ENCODE results near the gene MOSPD2. TPM values are rescaled to one million over a fixed set of nuclear protein-coding genes. Genes with fewer than 3 reads are reported as not detected.

The MOSPD2 gene
- 7.8 and 9.9 TPM in 2 replicates for total RNA-seq (2014; rRNA removed; shearing (Covaris generic))

DNA sequence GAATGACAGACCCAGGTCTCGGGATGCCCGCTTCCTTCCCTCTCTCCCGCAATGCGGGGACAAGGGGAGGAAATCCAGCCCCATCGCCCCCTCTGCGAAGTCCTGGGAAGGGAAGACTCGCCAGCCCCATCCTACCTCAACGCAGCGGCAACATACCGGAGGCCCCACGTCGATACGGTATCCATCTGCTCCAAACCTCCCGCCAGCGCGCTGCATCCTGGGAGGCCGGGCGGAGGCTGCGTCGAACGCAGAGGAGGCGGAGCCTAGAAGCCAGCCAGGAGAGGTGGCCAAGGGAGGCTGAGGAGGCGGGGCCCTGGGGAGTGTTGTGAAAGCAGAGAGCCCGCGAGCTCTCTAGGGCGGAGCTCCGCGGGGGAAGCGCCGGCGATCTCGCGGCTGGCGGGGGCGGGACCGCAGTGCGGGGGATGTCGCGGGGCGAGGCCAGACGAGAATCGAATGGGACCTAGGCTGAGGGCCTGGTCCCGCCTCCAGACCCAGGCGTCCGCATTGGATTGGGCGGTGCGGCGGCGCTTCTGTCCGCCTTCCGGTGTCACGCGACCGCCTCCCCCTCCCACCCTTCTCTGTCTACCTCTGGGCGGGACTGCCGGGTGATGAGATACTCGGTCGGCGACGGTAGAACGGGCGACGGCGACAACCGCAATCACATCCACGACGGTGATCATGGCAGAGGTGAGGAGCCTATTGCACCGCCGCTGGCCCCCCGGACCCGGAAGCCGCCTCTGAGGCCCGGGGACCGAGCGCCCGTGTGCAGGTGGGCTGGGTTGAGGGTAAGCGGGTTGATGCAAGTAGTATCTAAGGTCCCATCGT is at the start of gene MOSPD2, which contains the start of gene FANCB:
Gene MOSPD2, plus strand, starts transcription at position 571 of the 825 bp plus-strand sequence. Its CDS starts 108 bp downstream, at position 679.
Gene FANCB, minus strand, starts transcription at position 219 of the 825 bp plus-strand sequence. CDS start 7,559 bp downstream, outside the sequence.
- DNase-seq (ENCODE audit: low read depth): peak; percentile 92

DNA sequence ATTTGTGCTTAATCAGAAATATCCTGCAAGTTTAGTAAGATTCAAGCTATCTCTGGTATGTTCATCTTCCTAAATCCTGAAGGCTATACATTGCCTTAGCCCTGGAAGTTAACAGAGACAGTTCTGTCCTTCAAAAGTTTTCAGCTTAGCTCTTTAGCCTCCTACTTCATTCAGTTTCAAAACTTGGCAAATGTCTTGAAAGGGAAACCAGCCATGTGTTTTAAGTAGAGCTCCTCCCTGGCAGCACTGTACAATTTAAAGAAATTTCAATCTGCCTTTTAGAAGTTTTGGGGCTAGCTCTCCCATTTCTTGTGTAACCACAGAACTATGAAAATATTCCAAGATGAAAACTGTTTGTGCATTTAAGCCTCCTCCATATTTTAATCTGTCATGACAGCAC is 47.4 kb upstream of the MOSPD2 start:
- DNase-seq (ENCODE audit: low read depth): no peak

DNA sequence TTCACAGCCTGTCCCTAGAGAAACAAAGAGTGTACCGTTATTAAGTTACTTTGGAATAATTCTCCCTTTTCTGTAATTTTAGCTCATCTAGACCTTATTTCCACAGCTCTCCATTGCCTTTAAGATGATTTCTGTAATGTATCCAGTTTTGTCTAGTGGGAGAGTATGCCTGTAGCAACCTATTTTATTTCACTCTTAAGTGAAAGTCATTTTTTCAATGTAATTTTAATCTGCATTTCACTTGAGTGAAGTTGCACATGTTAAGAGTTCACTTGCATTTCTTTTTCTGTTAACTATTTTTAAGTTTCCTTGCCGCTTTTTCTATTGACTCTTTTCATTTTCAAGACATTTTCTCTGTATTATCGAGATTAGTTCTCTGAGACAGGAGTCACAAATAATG is 46.9 kb upstream of the MOSPD2 start:
- DNase-seq (ENCODE audit: low read depth): no peak

DNA sequence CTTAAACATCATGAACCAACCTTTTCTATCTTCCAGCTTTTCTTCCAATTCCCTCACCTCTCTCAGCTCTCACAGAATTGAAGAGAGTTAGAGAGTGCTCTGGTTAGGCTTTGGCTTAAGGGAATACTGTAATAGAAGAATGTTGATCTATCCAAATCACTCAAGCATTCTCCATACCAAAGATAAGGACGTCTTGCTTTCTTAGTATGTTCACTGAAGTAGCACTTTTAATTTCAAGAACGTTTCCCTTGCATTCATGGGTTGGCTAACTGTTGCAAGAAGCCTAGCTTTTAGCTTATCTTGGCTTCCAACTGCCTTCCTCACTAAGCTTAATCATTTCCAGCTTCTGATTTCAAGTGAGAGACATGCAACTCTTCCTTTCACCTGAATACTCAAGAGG is 43.6 kb upstream of the MOSPD2 start:
- no peak for DNase-seq (ENCODE audit: low read depth)

DNA sequence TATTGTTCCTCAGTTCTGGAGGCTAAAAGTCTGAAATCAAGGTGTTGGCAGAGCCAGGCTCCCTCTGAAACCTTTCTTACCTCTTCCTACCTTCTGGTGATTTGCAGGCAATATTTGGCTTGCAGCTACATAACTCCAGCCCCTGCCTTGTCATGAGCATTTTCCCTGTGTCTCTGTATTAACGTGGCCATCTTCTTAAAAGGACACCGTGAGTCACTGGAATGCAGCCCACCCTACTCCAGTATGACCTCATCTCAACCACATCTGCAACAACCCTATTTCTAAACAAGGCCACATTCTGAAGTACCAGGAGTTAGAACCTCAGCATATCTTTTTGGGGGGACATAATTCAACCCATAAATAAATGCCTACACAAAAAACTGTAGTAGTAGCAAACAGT is 41.1 kb upstream of the MOSPD2 start:
- peak; percentile 34 for DNase-seq (ENCODE audit: low read depth)

DNA sequence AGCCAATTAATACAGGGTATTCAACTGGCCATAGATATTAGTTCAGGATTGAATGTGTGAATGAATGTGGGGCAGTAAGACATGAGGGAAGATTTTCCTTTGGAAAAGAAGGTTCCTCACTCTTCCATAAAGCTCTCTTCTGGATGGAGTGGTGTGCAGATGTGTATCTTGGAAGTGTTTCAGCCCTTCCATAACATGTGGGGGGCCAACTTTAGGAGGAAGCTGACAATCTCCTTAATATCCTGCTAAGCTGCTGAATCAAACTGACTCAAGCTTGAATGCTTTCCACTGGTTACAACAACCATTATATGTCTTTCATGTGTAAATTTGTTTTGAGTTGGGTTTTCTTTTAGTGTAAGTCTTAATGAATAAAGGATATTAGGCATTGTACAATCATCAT is 40.6 kb upstream of the MOSPD2 start:
- peak; percentile 3 for DNase-seq (ENCODE audit: low read depth)

DNA sequence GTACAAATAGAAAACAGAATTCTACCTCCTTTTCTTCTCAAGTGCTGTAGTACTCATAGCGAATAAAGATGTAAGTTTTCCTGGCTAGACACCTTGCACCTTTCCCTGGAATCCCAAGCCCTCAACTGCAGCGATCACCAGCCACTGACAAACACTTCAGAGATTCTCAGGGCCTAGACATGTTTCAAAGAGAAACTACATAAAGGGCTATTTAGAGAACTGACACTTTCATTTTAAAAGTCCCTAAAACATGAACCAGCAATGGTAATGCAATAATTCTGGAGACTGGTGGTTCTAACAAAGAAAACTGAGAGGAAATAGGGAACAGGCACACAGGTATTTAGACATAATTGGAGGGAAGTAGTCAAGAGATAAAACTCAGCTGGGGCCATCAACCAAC is 36.1 kb upstream of the MOSPD2 start:
- no peak for DNase-seq (ENCODE audit: low read depth)

DNA sequence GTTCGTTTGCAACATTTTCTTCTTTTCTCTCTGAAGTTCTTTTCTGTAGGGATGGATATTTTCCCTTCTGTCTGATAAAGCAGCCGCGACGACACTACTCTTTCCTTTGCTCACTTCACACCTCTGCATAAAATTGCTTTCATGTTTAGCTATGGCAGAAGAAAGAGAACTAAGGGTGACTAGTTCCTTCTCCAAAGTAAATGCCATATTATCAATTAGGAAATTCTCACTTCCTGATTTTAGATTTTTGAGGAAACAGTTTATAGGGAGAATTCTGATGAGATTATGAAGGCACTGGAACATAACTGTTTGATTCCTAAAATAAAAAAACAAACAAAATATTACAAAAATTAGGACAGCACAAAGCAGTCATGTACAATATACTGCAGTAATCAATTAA is 29.6 kb upstream of the MOSPD2 start:
- no peak for DNase-seq (ENCODE audit: low read depth)

DNA sequence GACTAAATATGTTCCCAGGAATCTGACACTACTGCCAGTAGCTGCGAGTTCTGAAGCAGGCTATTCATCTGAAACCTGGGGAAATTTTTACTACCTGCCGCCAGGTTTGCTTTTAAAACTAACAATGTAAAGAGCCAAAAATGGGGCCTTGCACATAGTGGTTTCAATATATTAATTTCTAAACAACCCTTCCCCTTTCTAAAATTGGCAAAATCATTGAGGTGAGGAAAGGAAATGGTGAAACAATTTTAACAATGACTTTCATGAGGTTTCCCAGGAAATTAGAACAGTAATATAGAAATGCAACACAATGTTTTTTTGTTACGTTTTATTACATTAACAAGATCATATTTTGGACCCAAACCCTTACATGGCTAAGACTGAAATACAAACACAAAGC is 21.7 kb upstream of the MOSPD2 start:
- no peak for DNase-seq (ENCODE audit: low read depth)

DNA sequence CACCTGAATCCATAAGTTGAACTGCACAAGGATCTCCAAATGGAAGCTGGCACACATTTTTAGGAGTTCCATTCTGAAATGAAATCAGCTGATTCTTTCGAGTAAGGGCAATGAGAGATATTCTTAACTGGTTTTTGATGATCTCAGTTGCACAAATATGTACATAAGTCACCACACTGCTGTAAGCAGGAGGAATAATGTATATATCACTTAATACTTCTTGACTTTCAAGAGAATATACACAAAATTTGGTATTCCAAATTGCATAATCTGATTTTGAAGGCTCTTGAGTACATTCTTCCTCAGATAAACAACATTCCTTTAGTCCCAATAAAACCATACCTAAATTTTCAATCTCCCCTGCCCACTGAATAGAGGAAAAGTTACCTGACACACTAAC is 8.6 kb upstream of the MOSPD2 start:
- no peak for DNase-seq (ENCODE audit: low read depth)

DNA sequence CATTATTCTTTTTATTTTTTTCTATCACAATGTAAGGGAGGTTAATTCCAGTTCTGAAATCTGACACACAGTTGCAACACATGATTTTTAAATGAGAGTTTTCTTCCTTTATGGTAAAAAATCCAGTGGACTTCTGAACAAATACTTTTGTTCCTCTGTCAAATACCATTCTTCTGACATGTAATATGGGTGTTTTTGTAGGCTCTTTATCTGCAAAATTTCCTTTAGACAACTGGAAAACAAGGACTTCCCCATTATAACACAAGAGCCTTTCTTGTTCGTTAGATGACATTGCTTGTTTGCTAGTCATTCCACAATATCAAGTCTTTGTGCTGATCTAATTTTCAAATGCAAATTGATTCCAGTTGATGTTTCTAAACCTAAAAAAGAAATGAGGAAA is 8.0 kb upstream of the MOSPD2 start:
- no peak for DNase-seq (ENCODE audit: low read depth)

DNA sequence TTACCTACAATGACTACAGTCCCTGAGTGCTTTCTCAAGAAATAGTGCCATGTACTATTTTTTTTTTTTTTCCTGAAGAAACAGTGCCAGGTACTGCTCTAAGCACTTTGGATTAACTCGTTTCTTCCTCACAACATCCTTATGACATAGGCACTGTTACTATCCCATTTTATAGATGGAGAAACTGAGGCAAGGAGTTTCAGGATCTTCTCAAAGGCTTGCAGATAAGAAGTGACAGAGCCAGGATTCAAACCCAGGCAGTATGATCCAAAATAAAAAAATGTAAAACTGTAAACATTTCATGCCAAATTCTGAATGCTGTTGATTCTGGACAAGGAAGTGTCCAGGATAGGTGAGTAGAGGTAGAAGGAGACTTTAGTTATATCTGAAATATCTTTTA is 1.5 kb upstream of the MOSPD2 start:
- no peak for DNase-seq (ENCODE audit: low read depth)

DNA sequence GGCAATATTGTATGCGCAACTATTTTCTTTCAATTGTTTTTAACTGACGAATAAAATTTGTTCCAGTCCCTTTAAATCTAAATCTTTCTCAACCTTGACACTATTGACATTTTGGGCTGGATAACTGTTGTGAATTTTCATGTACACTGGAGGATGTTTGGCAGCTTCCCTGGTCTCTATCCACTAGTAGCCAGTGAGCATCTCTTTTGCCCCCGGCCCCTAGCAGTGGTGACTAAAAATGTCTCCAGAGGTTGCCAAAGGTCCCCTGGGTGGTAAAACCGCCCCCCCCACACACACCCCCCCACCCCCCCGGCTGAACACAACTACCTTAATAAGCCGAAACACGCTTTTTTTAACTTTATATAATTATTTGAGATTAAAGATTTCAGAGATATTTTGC is 866 bp upstream of the MOSPD2 start:
- DNase-seq (ENCODE audit: low read depth): no peak

DNA sequence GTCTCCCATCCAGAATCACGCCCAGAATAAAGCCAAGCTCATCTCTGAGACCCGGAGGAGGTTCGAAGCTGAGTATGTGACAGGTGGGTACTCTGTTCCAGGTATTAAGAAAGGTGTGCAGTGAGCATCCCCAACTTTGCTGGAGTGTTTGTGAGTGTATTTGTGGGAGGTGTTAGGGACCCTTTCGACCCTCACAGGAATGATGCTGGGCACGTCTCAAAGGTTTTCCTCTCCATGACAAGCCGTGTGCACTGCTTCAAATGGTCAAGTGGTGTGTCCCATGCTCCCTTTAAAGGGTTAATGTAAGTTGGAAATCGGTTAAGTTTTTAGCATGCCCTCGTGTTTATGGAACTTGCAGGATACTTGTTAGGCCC is 442 bp downstream of the MOSPD2 start:
- DNase-seq (ENCODE audit: low read depth): no peak

DNA sequence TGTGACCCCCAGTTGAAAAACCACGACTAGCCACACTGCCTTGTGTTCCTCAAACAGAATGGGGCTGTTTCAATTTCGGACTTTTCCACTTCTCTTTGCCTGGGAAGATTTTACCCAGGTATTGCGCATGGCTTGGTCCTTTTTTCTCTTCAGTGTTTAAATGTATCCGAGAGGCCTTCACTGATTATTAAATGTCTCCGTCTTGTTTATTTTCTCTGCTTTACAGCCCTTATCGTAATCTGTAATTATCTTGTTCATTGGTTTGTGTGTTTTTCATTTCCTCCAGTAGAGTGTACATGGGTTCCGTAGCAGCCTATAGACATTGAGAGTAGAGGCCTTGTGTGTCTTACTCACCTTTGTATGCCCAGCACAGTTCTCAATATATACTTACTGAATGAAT is 2.4 kb downstream of the MOSPD2 start:
- DNase-seq (ENCODE audit: low read depth): no peak

DNA sequence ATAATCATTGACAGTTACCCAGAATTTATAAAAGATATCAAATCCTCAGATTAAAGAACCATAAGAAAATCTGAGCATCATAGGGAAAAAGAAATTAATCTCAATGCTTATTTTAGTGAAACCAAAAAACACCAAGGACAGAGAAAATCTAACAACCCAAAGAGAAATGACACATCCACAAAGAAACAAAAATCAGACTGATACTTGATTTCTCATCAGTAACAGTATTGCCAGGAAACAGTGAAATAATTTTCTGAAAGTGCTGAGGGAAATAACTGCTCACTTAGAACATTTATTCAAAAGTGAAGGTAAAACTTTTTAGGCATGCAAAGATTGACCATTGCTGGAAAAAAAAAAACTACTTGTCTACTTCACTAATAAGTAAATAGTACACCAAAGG is 10.6 kb downstream of the MOSPD2 start:
- no peak for DNase-seq (ENCODE audit: low read depth)

DNA sequence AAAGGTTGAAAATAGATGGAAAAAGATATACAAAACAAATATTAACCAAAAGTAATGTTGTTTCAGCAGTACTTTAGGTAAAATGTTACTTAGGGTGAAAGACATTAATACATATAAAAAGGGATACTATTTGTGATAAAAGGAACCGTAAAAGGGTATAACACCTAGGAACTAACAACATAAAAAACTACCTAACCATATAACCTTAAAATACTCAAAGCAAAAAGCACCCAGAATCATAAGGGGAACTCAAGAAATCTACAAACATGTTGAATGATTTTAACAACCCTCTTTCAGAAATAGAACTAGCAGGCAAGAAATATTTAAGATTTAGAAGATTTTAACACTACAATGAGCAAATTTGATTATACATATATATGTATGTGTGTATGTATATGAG is 11.5 kb downstream of the MOSPD2 start:
- no peak for DNase-seq (ENCODE audit: low read depth)

DNA sequence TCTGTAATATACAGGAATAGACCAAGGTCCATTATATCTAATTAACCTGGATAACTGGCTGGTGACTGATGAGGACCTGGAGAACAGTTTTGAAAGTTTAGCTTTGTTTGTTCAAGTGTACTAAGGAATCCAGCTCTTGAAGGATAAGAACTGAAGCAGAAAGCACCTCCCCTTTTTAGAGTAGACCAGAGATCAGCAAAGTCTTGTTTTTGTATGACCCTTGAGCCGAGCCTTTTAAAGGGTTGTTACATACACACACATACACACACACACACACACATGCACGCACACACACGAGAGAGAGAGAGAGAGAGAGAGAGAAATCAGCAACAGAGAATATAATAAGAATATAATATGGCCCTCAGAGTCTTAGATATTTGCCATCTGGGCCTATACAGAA is 13.0 kb downstream of the MOSPD2 start:
- DNase-seq (ENCODE audit: low read depth): no peak

DNA sequence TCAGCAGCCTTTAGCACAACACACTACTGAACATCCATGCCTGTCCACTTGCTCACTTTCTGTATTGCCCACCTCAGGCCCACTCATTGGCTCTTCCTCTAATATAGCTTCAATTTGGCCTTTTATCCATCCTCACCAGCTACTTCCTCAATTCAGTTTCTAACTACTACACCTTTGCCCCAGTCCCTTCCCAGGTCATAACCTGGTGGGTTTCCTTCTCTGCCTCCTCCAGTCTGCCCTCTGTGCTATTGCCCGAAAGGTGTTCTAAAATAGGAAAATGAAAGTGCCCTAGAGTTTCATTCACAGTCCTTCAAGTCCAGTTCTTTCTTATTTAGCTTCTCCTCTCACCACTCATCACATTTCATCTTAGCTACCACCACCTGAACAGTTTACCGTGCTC is 23.1 kb downstream of the MOSPD2 start:
- no peak for DNase-seq (ENCODE audit: low read depth)

DNA sequence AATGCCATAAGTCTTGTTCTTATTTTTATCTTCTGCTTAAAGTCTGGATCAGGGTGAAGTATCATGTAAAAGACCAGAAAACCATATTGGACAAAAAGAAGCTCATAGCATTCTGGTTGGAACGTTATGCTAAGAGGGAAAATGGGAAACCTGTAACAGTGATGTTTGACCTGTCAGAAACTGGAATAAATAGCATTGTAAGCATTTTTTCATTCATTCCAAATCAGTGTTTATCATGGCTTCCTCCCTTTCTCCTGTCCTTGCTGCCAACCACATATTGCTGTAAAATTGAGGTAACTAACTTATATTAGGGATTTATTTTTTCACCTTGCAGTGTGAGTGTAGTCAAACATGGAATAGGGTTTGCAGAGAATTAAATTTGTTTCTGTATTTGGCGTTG is 23.8 kb downstream of the MOSPD2 start:
- no peak for DNase-seq (ENCODE audit: low read depth)

DNA sequence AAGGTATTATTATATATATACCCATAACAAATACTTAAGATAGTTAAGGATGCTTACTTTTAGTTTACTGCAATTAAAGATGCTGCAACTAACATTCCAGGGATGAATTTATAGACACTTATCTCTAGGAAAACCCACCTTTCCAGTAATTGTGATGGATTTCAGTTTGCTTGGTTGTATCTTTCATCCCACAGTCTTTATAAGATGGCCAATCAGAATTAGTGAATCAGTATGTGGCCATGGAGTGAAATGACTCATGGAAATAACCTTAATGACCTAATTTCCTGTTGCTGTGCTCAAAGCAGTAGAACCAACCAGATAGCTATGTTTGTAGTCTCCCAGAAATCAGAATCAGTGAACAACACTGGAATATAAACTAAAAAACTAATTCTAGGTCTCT is 26.4 kb downstream of the MOSPD2 start:
- DNase-seq (ENCODE audit: low read depth): peak; percentile 34

DNA sequence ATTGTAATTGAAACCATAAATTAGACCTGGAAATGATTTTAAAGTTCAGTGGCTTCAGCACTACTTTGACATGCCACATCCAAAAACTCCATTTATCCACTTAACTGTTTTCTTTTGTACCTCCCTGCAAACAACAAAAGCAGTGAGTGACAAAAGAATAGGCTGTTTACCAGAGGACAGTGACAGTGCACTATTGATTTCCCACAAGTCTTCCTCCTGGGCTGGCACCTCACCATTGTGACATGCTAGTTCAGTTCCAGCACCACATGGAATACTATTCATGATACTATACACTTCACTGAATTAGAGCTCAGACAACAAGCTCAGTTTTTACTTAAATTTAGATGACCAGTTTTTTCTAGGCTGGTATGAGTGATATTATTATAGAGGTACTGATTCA is 29.3 kb downstream of the MOSPD2 start:
- DNase-seq (ENCODE audit: low read depth): no peak

DNA sequence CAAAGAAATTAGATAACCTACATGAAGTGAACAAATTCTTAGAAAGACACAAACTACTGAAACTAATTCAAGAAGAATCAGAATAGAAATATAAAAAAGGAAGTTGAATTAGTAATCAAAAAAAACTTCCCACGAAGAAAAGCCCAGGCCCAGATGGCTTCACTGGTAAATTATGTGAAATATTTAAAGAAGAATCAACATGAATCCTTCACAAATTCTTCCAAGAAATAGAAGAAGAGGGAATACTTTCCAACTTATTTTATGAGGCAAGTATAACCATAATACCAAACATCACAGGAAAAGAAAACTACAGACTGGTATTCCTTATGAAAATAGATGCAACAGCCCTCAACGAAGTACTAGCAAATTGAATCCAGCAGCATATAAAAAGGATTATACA is 30.7 kb downstream of the MOSPD2 start:
- DNase-seq (ENCODE audit: low read depth): no peak

DNA sequence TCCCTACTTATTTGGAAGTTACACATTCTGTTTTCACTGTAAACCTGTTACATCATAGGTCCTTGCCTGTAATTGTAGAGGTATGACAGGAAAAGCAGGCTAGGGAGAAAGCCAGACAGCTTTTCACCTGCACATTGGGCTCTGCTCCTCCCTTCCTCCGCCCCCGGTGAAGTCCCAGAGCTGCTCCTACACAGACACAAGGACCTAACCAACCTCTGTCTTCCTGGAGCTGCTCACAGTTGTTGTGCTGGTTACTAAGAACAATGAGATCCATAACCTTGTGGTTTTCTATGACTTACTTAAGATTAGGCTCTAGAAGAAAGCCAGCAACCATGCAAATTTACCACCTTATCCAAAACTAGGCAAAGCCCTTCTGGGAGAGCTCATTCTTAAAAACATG is 40.0 kb downstream of the MOSPD2 start:
- DNase-seq (ENCODE audit: low read depth): no peak
